Parathyroid adenoma (tissue), 2 donors: ENCODE data around the gene TBC1D2.
A peak's percentile ranks its signal among the peaks of the same experiment; 100 is the strongest.

Experiments used
- H2AFZ ChIP-seq: fragments of 300-600 bp; sonication (generic); one replicate; pipeline ENCODE4 v1.7.0; 2017; ENCODE audit warnings: antibody characterized with exemption, mild to moderate bottlenecking
- H3K27ac ChIP-seq: fragments of 300-600 bp; sonication (generic); one replicate; pipeline ENCODE4 v1.7.0; 2017
- H3K27me3 ChIP-seq: fragments of 300-600 bp; sonication (generic); one replicate; pipeline ENCODE4 v1.7.0; 2017; ENCODE audit warnings: low read length; ENCODE audit not compliant: control insufficient read depth, insufficient read depth
- H3K36me3 ChIP-seq: fragments of 300-600 bp; sonication (generic); one replicate; pipeline ENCODE4 v1.7.0; 2017; ENCODE audit warnings: low read length; ENCODE audit not compliant: control insufficient read depth, insufficient read depth
- H3K4me1 ChIP-seq: fragments of 300-600 bp; sonication (generic); one replicate; pipeline ENCODE4 v1.7.0; 2017; ENCODE audit warnings: control low read depth
- H3K4me2 ChIP-seq: fragments of 300-600 bp; sonication (generic); one replicate; pipeline ENCODE4 v1.7.0; 2017; ENCODE audit warnings: low read length
- H3K4me3 ChIP-seq: fragments of 300-600 bp; sonication (generic); one replicate; pipeline ENCODE4 v1.7.0; 2017; ENCODE audit warnings: low read depth, low read length
- H3K79me2 ChIP-seq: fragments of 300-600 bp; sonication (generic); one replicate; pipeline ENCODE4 v1.7.0; 2017; ENCODE audit warnings: control low read depth
- H3K9ac ChIP-seq: fragments of 300-600 bp; sonication (generic); one replicate; pipeline ENCODE4 v1.7.0; 2017; ENCODE audit warnings: mild to moderate bottlenecking
- H3K9me3 ChIP-seq: fragments of 300-600 bp; sonication (generic); one replicate; pipeline ENCODE4 v1.7.0; 2017; ENCODE audit warnings: low read length; ENCODE audit not compliant: control insufficient read depth
- TF ChIP-seq, protein P1 (sequence below): fragments of 300-600 bp; sonication (generic); IDR thresholded peaks from one replicate; pipeline ENCODE4 v1.7.0; 2017; ENCODE audit warnings: antibody characterized with exemption, mild to moderate bottlenecking
- donor health status: primary hyperparathyroidism.

Gene TBC1D2

GRCh38 chr9:98264516-98264915 lies 9.1 kb upstream of the TBC1D2 start:
- Histone ChIP-seq H3K9ac (no peak overlapping the region), H3K4me1 (no peaks in the 10 kb centered on the region), H3K4me2 (no peak overlapping the region), H3K4me3 (no peak overlapping the region), H3K27ac (no peak overlapping the region), H3K27me3 (no peaks in the 10 kb centered on the region), H3K36me3 (no peaks in the 10 kb centered on the region), H2AFZ (no peak overlapping the region), H3K9me3 (no peaks in the 10 kb centered on the region), H3K79me2 (no peaks in the 10 kb centered on the region)
- TF ChIP-seq, protein P1, sequence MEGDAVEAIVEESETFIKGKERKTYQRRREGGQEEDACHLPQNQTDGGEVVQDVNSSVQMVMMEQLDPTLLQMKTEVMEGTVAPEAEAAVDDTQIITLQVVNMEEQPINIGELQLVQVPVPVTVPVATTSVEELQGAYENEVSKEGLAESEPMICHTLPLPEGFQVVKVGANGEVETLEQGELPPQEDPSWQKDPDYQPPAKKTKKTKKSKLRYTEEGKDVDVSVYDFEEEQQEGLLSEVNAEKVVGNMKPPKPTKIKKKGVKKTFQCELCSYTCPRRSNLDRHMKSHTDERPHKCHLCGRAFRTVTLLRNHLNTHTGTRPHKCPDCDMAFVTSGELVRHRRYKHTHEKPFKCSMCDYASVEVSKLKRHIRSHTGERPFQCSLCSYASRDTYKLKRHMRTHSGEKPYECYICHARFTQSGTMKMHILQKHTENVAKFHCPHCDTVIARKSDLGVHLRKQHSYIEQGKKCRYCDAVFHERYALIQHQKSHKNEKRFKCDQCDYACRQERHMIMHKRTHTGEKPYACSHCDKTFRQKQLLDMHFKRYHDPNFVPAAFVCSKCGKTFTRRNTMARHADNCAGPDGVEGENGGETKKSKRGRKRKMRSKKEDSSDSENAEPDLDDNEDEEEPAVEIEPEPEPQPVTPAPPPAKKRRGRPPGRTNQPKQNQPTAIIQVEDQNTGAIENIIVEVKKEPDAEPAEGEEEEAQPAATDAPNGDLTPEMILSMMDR: no peak

- Histone ChIP-seq H3K27ac (no peak overlapping the region), H3K9ac (no peak overlapping the region), H3K4me2 (no peak overlapping the region), H3K79me2 (no peaks in the 10 kb centered on the region), H3K4me3 (no peak overlapping the region), H3K36me3 (no peaks in the 10 kb centered on the region), H3K27me3 (no peaks in the 10 kb centered on the region), H2AFZ (no peak overlapping the region), H3K9me3 (no peaks in the 10 kb centered on the region), H3K4me1 (no peaks in the 10 kb centered on the region)
- TF ChIP-seq, protein P1: peak; percentile 69
Measured at GRCh38 chr9:98263482-98264357, 8.3 kb upstream of the TBC1D2 start.

GRCh38 chr9:98263080-98263479 lies 7.6 kb upstream of the TBC1D2 start:
- Histone ChIP-seq H3K9me3 (no peaks in the 10 kb centered on the region), H3K9ac (no peak overlapping the region), H2AFZ (no peak overlapping the region), H3K4me3 (no peak overlapping the region), H3K4me2 (no peak overlapping the region), H3K27ac (no peak overlapping the region), H3K4me1 (no peaks in the 10 kb centered on the region), H3K36me3 (no peaks in the 10 kb centered on the region), H3K79me2 (no peaks in the 10 kb centered on the region), H3K27me3 (no peaks in the 10 kb centered on the region)
- TF ChIP-seq, protein P1: no peak

DNA sequence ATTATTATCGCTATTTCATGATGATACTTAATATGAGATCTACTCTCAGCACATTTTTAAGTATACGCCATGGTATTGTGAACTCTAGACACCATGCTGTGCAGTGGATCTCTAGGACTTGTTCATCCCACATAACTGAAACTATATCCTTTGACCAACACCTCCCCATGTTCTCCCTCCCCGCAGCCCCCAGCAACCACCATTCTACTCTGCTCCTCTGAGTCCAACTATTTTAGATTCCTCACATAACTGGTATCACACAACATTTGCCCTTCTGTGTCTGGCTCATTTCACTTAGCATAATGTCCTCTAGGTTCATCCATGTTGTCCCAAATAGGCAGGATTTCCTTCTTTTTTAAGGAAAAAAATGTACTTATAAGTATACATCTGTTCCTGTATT lies 6.6 kb upstream of the TBC1D2 start:
- no peaks in the 10 kb centered on the region for H3K4me1 ChIP-seq
- no peak overlapping the region for H3K9ac ChIP-seq
- no peaks in the 10 kb centered on the region for H3K9me3 ChIP-seq
- H3K4me2 ChIP-seq: no peak overlapping the region
- H3K27me3 ChIP-seq: no peaks in the 10 kb centered on the region
- TF ChIP-seq, protein P1: no peak
- no peak overlapping the region for H3K4me3 ChIP-seq
- no peak overlapping the region for H2AFZ ChIP-seq
- no peaks in the 10 kb centered on the region for H3K36me3 ChIP-seq
- no peaks in the 10 kb centered on the region for H3K79me2 ChIP-seq
- H3K27ac ChIP-seq: no peak overlapping the region

GRCh38 chr9:98260635-98261034 lies 5.2 kb upstream of the TBC1D2 start:
- TF ChIP-seq, protein P1: no peak
- Histone ChIP-seq H2AFZ (no peak overlapping the region), H3K4me2 (no peak overlapping the region)

More at GRCh38 chr9:98260635-98261034, 5.2 kb upstream of the TBC1D2 start:
- no peak overlapping the region for H3K9ac ChIP-seq
- H3K27ac ChIP-seq: no peak overlapping the region
- H3K9me3 ChIP-seq: no peaks in the 10 kb centered on the region
- H3K27me3 ChIP-seq: no peaks in the 10 kb centered on the region
- no peak overlapping the region for H3K4me3 ChIP-seq
- no peaks in the 10 kb centered on the region for H3K79me2 ChIP-seq
- H3K36me3 ChIP-seq: no peaks in the 10 kb centered on the region
- H3K4me1 ChIP-seq: no peaks in the 10 kb centered on the region
